ENCODE measurements around the gene CRAMP1.

CRAMP1 gene

DNA sequence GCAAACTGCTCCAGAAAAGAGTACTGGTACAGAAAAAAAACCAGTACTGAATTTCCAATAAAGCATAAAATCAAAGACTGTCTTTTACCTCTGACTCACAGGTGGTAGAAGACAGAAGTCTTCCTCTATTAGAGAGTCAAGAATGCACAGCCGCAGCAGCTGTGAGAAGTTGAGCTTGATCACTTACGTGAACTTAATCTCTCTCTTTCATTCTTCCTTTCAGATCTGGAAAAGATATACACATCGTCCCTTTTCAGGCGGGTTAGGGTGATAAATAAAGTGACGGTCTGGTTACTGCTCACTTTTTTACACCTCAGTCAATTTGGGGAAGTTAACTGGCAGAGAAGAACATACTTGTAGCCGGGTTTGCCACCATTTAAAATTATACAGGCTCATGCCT is 4.2 kb upstream of the CRAMP1 start:
- Histone ChIP-seq H3K36me3 (ENCODE audit: insufficient read depth, low read length) (peaks cover 20% of the 10 kb centered on the region), H2AFZ (ENCODE audit: low read depth, low read length) (no peak overlapping the region), H3K4me1 (ENCODE audit: insufficient read depth, low read length) (peaks cover 13% of the 10 kb centered on the region), H3K27me3 (ENCODE audit: insufficient read depth, low read length) (no peaks in the 10 kb centered on the region), H3K4me3 (ENCODE audit: low read length) (no peak overlapping the region), H3K9me3 (ENCODE audit: low read length) (no peaks in the 10 kb centered on the region)

DNA sequence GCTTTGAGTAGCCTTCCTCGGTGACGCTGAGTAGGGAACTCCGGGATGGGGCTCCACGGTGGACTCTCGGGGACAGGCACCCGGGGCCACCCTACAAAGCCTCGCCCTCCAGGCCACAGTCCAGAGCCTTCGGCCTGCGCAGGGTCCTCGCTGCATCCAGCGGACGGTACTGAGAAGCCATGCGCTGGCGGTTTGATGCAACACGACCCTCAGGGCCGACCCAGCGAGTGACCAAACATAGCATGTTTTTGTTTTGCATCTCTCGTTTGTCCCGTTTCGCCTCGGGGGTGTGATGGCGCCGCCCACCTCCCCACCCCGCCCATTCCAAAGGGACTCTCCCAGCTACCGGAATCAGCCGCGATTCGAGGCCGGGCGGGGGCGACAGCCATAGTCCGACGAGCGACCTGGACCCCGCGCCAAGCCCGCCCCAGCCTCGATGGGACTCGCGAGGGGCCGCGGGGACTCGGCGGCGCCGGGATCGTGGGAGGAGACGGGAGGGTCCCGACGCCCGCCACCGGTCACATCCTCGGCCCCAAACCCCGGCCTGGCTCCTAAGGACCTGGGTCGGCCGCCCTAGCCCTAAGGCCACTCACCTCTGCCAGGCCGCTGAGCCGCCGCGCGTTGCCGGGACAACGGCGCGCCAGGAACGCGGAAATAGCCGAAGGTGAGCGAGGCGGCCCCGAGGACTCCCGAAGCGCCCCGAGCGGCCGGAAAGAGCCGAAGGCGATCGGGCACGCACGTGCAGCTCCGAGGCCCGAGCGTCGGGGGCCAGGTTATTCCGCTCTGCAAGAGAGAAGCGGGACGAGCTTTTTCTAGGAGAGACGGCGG is 1.9 kb upstream of the CRAMP1 start:
- H2AFZ ChIP-seq (ENCODE audit: low read depth, low read length): peak overlapping the region; percentile 52
- peaks cover 20% of the 10 kb centered on the region for H3K36me3 ChIP-seq (ENCODE audit: insufficient read depth, low read length)
- H3K4me3 ChIP-seq (ENCODE audit: low read length): peak overlapping the region; percentile 68
- no peaks in the 10 kb centered on the region for H3K9me3 ChIP-seq (ENCODE audit: low read length)
- no peaks in the 10 kb centered on the region for H3K27me3 ChIP-seq (ENCODE audit: insufficient read depth, low read length)
- H3K4me1 ChIP-seq (ENCODE audit: insufficient read depth, low read length): peaks cover 22% of the 10 kb centered on the region

DNA sequence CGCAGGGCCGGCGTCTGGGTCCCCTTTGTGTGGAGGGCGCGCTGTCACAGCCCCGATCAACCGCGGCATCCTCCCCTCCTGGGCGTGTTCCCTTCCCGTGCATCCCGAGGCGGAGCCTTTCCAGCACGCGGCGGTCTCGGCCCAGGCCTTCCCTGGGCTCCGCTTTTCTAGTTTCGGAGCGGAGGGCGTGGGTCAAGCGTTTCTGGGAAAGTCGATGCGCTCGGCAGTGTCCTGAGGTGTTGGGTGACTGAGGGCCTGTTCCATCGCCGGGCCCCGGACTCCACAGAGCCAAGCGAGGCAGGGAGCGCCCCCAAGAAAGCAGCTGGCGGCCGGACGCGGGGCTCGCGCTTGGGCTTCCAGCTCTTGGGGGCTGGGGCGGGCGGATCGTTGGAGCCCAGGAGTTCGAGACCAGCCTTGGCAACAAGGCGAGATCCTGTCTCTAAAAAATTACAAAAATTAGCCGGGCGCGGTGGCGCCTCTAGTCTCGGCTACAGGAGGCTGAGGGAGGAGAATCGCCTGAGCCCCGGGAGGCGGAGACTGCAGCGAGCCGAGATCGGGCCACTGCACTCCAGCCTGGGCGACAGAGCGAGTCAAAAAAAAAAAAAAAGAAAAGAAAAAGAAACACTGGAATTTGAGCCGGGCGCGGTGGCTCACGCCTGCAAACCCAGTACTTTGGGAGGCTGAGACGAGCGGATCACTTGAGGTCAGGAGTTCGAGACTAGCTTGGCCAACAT is 1.1 kb upstream of the CRAMP1 start:
- Histone ChIP-seq H3K4me3 (ENCODE audit: low read length) (peak overlapping the region; percentile 68), H3K9me3 (ENCODE audit: low read length) (no peaks in the 10 kb centered on the region), H3K27me3 (ENCODE audit: insufficient read depth, low read length) (no peaks in the 10 kb centered on the region), H3K36me3 (ENCODE audit: insufficient read depth, low read length) (peaks cover 15% of the 10 kb centered on the region), H3K4me1 (ENCODE audit: insufficient read depth, low read length) (peaks cover 29% of the 10 kb centered on the region), H2AFZ (ENCODE audit: low read depth, low read length) (peak overlapping the region; percentile 52)

DNA sequence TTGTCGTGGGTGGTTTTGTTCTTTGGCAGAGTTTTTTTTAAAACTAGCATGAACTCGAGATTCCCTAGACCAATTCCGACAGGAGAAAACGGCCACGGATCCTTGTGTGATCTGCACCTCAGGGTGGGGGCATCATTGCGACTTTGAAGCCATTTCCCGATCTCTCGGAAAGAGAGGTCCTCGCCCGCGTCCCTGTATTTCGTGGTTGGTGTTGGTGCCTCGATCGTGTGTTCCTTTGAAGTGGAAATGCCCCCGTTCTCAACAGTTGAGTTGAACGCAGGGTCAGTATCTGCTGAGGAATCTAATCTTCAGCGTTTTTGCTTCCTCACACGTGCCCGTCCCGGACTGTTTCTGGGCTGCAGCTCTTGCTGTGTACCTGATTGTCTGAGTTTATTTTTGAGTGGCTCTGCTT is 1.1 kb downstream of the CRAMP1 start:
- Histone ChIP-seq H2AFZ (ENCODE audit: low read depth, low read length) (no peak overlapping the region), H3K4me3 (ENCODE audit: low read length) (peak overlapping the region; percentile 89), H3K4me1 (ENCODE audit: insufficient read depth, low read length) (peaks cover 29% of the 10 kb centered on the region)

DNA sequence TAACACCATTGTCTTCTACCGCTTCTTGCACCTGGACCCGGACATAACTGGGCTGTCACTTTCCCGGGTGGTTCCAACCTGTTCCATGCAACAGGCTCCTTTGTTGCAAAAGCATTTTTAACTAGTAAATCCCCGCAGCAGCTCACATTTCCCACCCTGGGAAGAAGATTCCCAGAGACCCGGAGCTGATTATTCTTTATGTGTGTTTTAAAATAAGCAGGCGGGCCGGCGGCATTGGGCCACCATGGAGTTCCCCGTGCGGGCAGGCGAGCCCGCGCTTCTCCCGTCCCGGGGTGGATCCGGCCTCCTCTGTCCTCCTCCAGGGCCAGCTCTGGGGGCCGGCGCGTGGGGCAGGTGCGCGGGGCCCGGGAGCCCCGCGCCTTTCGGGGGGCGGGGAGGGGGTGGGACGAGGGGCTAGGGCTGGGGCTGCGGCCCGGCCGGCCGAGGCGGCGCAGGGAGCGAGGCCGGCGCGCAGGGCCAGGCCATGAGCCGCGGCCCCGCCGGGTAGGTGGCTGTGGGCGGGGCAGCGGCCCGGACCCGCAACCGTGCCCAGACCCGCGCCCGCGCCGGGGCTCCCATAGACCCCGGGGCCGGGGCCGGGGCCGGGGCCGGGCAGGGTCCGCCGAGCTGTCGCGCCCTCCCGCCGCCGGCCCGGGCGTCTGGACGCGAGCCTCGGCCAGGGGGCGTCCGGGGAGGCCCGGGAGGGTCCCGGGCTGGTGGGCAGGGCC is 1.7 kb downstream of the CRAMP1 start:
- Histone ChIP-seq H3K4me1 (ENCODE audit: insufficient read depth, low read length) (peaks cover 29% of the 10 kb centered on the region), H3K4me3 (ENCODE audit: low read length) (peak overlapping the region; percentile 89), H3K36me3 (ENCODE audit: insufficient read depth, low read length) (peaks cover 25% of the 10 kb centered on the region), H3K27me3 (ENCODE audit: insufficient read depth, low read length) (no peaks in the 10 kb centered on the region), H2AFZ (ENCODE audit: low read depth, low read length) (no peak overlapping the region), H3K9me3 (ENCODE audit: low read length) (no peaks in the 10 kb centered on the region)

More for the DNA sequence above, 1.1 kb downstream of the CRAMP1 start:
- no peaks in the 10 kb centered on the region for H3K27me3 ChIP-seq (ENCODE audit: insufficient read depth, low read length)
- no peaks in the 10 kb centered on the region for H3K9me3 ChIP-seq (ENCODE audit: low read length)
- H3K36me3 ChIP-seq (ENCODE audit: insufficient read depth, low read length): peaks cover 18% of the 10 kb centered on the region

DNA sequence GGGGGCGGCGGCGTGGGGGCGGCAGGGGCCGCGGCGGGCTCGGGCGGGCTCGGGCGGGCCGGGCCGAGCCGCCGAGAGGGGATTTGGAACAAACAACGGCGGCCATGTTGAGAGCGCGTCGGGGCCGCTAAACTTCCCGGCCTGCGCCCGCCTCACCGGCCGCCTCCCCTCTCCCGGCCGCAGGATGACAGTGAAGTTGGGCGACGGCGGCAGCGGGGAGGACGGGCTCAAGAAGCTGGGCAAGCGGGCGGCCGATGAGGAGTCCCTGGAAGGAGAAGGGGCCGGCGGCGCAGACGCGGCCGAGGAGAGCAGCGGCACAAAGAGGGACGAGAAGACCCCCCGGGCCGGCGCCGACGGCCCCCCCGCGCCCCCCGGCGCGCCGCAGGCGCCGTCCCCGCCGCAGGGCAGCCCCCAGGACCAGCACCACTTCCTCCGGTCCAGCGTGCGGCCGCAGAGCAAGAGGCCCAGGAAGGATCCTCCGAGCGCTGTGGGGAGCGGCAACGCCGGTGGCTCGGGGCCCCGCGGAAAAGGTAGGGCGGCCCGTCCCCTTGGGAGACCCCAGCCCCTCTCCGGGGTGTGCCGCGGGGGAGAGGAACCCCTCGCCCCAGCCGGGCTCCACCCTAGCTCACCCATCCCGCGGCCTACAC is 2.4 kb downstream of the CRAMP1 start:
- peaks cover 23% of the 10 kb centered on the region for H3K4me1 ChIP-seq (ENCODE audit: insufficient read depth, low read length)
- no peaks in the 10 kb centered on the region for H3K9me3 ChIP-seq (ENCODE audit: low read length)
- H3K27me3 ChIP-seq (ENCODE audit: insufficient read depth, low read length): no peaks in the 10 kb centered on the region
- peak overlapping the region; percentile 89 for H3K4me3 ChIP-seq (ENCODE audit: low read length)
- H3K36me3 ChIP-seq (ENCODE audit: insufficient read depth, low read length): peaks cover 27% of the 10 kb centered on the region
- peak overlapping the region; percentile 67 for H2AFZ ChIP-seq (ENCODE audit: low read depth, low read length)

DNA sequence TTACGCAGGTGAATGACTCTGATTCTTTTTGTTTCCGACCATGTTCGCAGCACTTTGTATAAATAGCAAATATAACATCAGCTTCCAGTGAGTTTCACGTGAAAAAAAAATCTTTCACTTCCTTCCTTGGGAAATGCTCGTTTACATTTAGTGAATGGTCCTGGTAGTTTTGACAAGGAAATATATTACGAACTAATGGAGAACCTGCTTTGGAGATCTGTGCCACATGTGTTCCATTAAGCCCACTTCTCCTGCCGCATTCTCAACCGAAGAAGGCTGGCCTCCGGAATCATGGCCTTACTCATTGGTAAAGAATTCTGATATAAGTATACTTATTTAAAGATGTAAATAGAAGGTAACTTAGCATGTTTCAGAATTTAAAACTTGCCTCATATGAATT is 3.6 kb downstream of the CRAMP1 start:
- no peaks in the 10 kb centered on the region for H3K9me3 ChIP-seq (ENCODE audit: low read length)
- peaks cover 23% of the 10 kb centered on the region for H3K4me1 ChIP-seq (ENCODE audit: insufficient read depth, low read length)
- H2AFZ ChIP-seq (ENCODE audit: low read depth, low read length): no peak overlapping the region
- peak overlapping the region; percentile 89 for H3K4me3 ChIP-seq (ENCODE audit: low read length)
- H3K36me3 ChIP-seq (ENCODE audit: insufficient read depth, low read length): peaks cover 38% of the 10 kb centered on the region
- H3K27me3 ChIP-seq (ENCODE audit: insufficient read depth, low read length): no peaks in the 10 kb centered on the region

DNA sequence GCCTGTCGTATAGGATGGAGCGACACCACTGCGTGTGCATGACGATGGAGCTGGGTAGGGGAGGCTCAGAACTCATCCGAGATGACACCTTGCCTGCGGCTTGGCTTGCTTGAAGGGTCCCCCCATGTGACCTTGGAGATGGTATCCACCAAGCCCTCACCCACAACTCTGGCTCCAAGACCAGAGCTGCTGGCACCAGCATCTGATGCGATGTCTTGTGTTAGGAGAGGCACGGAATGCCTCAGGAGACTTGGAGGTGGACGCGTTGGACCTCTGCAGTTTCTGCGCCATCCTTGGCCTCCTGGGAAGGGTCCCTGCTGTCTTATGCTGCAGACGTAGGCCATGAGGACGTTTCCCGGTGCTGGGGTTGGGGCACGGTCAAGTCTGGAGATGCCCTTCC is 7.8 kb downstream of the CRAMP1 start:
- Histone ChIP-seq H3K4me1 (ENCODE audit: insufficient read depth, low read length) (peaks cover 9% of the 10 kb centered on the region), H3K9me3 (ENCODE audit: low read length) (no peaks in the 10 kb centered on the region), H3K27me3 (ENCODE audit: insufficient read depth, low read length) (no peaks in the 10 kb centered on the region), H3K36me3 (ENCODE audit: insufficient read depth, low read length) (peaks cover 64% of the 10 kb centered on the region), H2AFZ (ENCODE audit: low read depth, low read length) (no peak overlapping the region), H3K4me3 (ENCODE audit: low read length) (no peak overlapping the region)

DNA sequence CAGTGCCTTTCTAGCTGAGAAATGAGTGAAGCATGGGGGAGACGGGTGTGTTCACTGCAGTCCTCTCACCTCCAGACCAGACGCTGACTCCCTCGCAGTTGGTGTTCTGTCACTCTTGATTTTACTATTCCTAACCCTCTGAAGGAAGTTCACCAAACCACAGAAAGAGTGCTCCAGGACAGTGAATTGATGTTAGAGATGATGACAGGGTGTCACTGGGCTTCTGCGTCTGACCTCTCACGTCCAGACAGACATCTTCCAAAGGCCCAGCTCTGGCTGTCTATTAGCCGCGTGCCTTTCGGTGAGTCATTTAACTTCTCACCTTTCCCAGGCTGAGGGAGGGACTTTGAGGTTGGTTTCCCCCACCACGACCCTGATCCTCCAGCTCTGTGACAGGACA is 8.2 kb downstream of the CRAMP1 start:
- peaks cover 64% of the 10 kb centered on the region for H3K36me3 ChIP-seq (ENCODE audit: insufficient read depth, low read length)
- H3K27me3 ChIP-seq (ENCODE audit: insufficient read depth, low read length): no peaks in the 10 kb centered on the region
- no peaks in the 10 kb centered on the region for H3K9me3 ChIP-seq (ENCODE audit: low read length)
- H3K4me3 ChIP-seq (ENCODE audit: low read length): no peak overlapping the region
- no peak overlapping the region for H2AFZ ChIP-seq (ENCODE audit: low read depth, low read length)
- peaks cover 5% of the 10 kb centered on the region for H3K4me1 ChIP-seq (ENCODE audit: insufficient read depth, low read length)

DNA sequence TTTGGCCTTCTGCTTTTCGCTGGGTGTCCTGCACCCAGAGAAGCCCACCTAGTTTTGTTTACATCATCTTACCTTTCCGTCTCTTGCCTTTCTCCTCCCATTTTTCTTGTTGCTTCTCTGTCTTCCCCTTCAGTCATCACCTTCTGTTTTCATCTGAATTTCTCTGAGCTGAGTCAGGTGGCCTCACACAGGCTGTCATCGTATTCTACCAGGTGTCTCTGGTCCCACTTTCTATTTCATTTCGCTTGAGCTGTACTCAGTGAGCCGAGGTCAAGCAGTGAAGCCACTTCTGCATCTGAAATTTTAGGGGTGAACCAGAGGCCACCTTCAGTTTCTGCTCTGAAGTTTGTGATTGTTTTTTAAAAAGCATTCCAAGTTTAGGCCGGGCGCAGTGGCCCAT is 9.7 kb downstream of the CRAMP1 start:
- Histone ChIP-seq H3K27me3 (ENCODE audit: insufficient read depth, low read length) (no peaks in the 10 kb centered on the region), H3K9me3 (ENCODE audit: low read length) (no peaks in the 10 kb centered on the region), H2AFZ (ENCODE audit: low read depth, low read length) (no peak overlapping the region), H3K4me1 (ENCODE audit: insufficient read depth, low read length) (no peaks in the 10 kb centered on the region), H3K4me3 (ENCODE audit: low read length) (no peak overlapping the region), H3K36me3 (ENCODE audit: insufficient read depth, low read length) (peaks cover 73% of the 10 kb centered on the region)

DNA sequence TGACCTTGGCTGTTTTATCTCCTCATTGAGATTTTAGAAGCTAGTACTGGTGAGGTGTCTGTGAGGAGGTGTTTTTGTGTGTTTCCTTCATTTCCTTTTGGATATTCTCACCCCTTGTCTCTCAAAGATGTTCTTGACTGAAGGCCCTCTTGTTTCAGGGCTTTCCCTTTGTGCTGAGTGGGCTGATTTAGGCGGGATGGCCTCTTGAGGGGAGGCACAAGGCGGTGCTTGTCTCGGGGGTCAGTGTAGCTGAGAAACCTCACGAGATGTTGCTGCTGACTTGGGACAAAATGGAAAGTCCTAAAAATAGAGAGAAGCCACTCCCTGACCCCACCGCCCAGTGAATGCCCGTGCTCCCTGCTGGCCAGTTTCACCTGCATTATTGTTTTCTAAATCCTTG is 14.2 kb downstream of the CRAMP1 start:
- Histone ChIP-seq H2AFZ (ENCODE audit: low read depth, low read length) (no peak overlapping the region), H3K36me3 (ENCODE audit: insufficient read depth, low read length) (peaks cover 60% of the 10 kb centered on the region), H3K4me3 (ENCODE audit: low read length) (no peak overlapping the region), H3K27me3 (ENCODE audit: insufficient read depth, low read length) (no peaks in the 10 kb centered on the region), H3K9me3 (ENCODE audit: low read length) (no peaks in the 10 kb centered on the region), H3K4me1 (ENCODE audit: insufficient read depth, low read length) (no peaks in the 10 kb centered on the region)

DNA sequence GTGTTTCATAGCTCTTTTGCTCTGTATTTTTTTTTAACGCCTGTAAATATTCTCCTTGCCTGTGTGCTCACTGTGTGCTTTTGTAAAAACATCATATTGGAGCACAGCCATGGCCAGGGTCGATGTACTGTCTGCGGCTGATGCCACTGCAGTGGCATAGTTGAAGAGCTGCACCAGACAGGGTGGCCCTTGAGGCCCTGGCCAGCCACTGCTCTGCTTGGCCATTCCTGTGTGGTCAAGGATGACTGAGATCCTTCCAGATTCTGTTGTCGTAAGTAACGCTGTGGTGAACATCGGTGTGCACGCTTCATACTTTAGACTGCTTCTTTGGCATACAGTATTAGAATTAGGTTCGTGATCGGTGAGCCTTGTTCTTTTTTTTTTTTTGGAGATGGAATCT is 14.6 kb downstream of the CRAMP1 start:
- Histone ChIP-seq H3K36me3 (ENCODE audit: insufficient read depth, low read length) (peaks cover 60% of the 10 kb centered on the region), H3K27me3 (ENCODE audit: insufficient read depth, low read length) (no peaks in the 10 kb centered on the region), H3K4me3 (ENCODE audit: low read length) (no peak overlapping the region), H3K9me3 (ENCODE audit: low read length) (no peaks in the 10 kb centered on the region), H3K4me1 (ENCODE audit: insufficient read depth, low read length) (no peaks in the 10 kb centered on the region), H2AFZ (ENCODE audit: low read depth, low read length) (no peak overlapping the region)

Data from neuron (in vitro differentiated cells).